ENCODE data around the gene DRC7. TPM values are rescaled to one million over a fixed set of nuclear protein-coding genes. Genes with fewer than 3 reads are reported as not detected.

DRC7 gene
- total RNA-seq, 1 donor from 2014 or later: not detected

- Mint-ChIP-seq H3K27me3 (ENCODE audit: unreplicated experiment) (peaks cover 8% of the 10 kb centered on the region), H3K4me3 (ENCODE audit: unreplicated experiment) (no peak overlapping the region), H3K36me3 (ENCODE audit: unreplicated experiment) (no peaks in the 10 kb centered on the region), H3K9me3 (ENCODE audit: unreplicated experiment) (peaks cover 11% of the 10 kb centered on the region), H3K4me1 (ENCODE audit: low read depth, unreplicated experiment) (no peaks in the 10 kb centered on the region), H3K27ac (ENCODE audit: unreplicated experiment) (peak overlapping the region; percentile 21)
- no peak for TF ChIP-seq CTCF (IDR thresholded peaks at IDR 0.05; ENCODE audit: partially characterized antibody, unreplicated experiment)
- no peak for DNase-seq
Observed at GRCh38 chr16:57664662-57665025, 30.0 kb upstream of the DRC7 start.

- no peak for TF ChIP-seq CTCF (IDR thresholded peaks at IDR 0.05; ENCODE audit: partially characterized antibody, unreplicated experiment)
- Mint-ChIP-seq H3K4me1 (ENCODE audit: low read depth, unreplicated experiment) (no peaks in the 10 kb centered on the region), H3K36me3 (ENCODE audit: unreplicated experiment) (no peaks in the 10 kb centered on the region), H3K27me3 (ENCODE audit: unreplicated experiment) (peaks cover 10% of the 10 kb centered on the region), H3K4me3 (ENCODE audit: unreplicated experiment) (no peak overlapping the region), H3K9me3 (ENCODE audit: unreplicated experiment) (peaks cover 11% of the 10 kb centered on the region), H3K27ac (ENCODE audit: unreplicated experiment) (no peak overlapping the region)
- DNase-seq: no peak
Observed at GRCh38 chr16:57665541-57665940, 29.1 kb upstream of the DRC7 start.

DNA sequence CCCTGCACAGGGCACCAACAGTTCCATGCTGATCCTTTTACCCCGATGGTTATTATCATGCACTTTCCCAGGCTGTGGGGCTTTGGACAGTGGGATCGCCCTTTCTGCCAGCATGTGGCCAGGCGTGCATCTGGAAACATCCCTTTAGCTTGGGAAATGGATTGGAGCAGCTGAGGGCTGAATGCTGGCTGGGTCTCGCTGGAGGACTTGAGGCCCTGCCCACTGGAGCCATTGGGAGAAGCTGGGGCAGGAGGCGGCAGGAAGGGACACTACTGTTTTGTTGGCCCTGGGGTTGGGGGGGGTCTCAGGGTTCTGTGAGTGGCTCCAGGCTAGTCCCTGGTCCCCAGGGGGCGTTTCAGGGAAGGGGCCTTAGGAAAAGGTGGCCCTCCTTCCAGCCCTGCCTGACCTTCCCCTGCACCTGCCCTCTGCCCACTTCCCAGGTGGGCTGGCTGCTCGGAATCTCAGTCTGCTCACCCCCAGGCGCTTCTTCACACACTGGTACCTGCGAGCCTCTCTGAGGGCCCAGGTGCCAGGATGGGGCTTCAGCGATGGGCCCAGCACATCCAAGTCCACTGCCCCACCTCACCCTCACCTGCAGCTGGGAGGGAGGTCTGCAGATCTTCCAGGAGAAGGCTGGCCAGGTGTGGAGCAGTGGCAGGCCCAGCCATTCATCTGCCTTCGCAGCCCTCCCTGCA, 28.1 kb upstream of the DRC7 start:
- peaks cover 10% of the 10 kb centered on the region for H3K27me3 Mint-ChIP-seq (ENCODE audit: unreplicated experiment)
- no peaks in the 10 kb centered on the region for H3K4me1 Mint-ChIP-seq (ENCODE audit: low read depth, unreplicated experiment)
- DNase-seq: peak; percentile 36
- no peak overlapping the region for H3K4me3 Mint-ChIP-seq (ENCODE audit: unreplicated experiment)
- no peak for TF ChIP-seq CTCF (IDR thresholded peaks at IDR 0.05; ENCODE audit: partially characterized antibody, unreplicated experiment)
- no peak overlapping the region for H3K27ac Mint-ChIP-seq (ENCODE audit: unreplicated experiment)
- H3K9me3 Mint-ChIP-seq (ENCODE audit: unreplicated experiment): peaks cover 11% of the 10 kb centered on the region
- H3K36me3 Mint-ChIP-seq (ENCODE audit: unreplicated experiment): no peaks in the 10 kb centered on the region

DNA sequence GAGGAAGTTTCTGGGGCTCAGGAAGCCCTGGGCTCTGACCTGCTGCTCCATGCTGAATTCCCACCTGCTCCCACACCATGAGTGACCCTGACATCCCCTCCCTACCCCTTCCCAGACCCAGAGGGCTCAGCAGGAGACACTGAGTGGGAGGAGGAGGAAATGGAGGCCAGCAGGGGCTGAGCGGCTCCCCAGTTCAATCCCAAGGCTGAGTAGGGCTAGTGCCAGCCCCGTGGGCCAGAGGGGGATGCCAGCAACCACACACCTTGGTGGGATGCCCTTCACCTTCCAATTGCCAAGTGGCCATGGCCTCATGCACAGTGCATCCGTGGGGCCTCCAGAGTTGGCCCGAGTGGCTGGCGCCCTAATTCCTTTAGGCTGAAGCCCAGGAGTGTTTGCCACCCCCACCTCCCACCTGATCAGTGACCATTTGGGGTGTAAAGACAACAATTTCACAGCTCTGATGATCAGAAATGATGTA, 27.5 kb upstream of the DRC7 start:
- Mint-ChIP-seq H3K4me3 (ENCODE audit: unreplicated experiment) (no peak overlapping the region), H3K9me3 (ENCODE audit: unreplicated experiment) (peaks cover 8% of the 10 kb centered on the region), H3K4me1 (ENCODE audit: low read depth, unreplicated experiment) (no peaks in the 10 kb centered on the region), H3K27ac (ENCODE audit: unreplicated experiment) (no peak overlapping the region), H3K27me3 (ENCODE audit: unreplicated experiment) (peaks cover 10% of the 10 kb centered on the region), H3K36me3 (ENCODE audit: unreplicated experiment) (no peaks in the 10 kb centered on the region)
- DNase-seq: no peak
- no peak for TF ChIP-seq CTCF (IDR thresholded peaks at IDR 0.05; ENCODE audit: partially characterized antibody, unreplicated experiment)

- DNase-seq: no peak
- peak; percentile 24 for TF ChIP-seq CTCF (IDR thresholded peaks at IDR 0.05; ENCODE audit: partially characterized antibody, unreplicated experiment)
- no peaks in the 10 kb centered on the region for H3K36me3 Mint-ChIP-seq (ENCODE audit: unreplicated experiment)
- H3K4me1 Mint-ChIP-seq (ENCODE audit: low read depth, unreplicated experiment): no peaks in the 10 kb centered on the region
- H3K9me3 Mint-ChIP-seq (ENCODE audit: unreplicated experiment): peaks cover 5% of the 10 kb centered on the region
- H3K4me3 Mint-ChIP-seq (ENCODE audit: unreplicated experiment): no peak overlapping the region
- no peak overlapping the region for H3K27ac Mint-ChIP-seq (ENCODE audit: unreplicated experiment)
- H3K27me3 Mint-ChIP-seq (ENCODE audit: unreplicated experiment): peaks cover 8% of the 10 kb centered on the region
Observed at GRCh38 chr16:57667526-57668262, 26.9 kb upstream of the DRC7 start.

Measured in glutamatergic neuron (in vitro differentiated cells).